Sigmoid colon (tissue), 4 donors: ENCODE results near the gene UCHL3.

ENCODE experiments used
- EP300 ChIP-seq, 4 donors: sonication (generic); formaldehyde crosslinking; IDR thresholded peaks; one replicate each; pipeline ENCODE4 v1.6.1; 2017; ENCODE audit warnings: antibody characterized with exemption in 4 of 4
- POLR2A ChIP-seq, 2 donors: fragments of 450-650 bp; IDR thresholded peaks; one replicate each; pipeline ENCODE4 v1.6.1; 2016; ENCODE audit warnings: antibody characterized with exemption in 2 of 2, mild to moderate bottlenecking in 2 of 2, moderate library complexity in 2 of 2
- TF ChIP-seq, protein P1 (sequence below), 4 experiments: fragments of 450-650 bp in 3 of 4; fragments of 200-600 bp in 1 of 4; IDR thresholded peaks; one replicate each; pipeline ENCODE4 v1.5.1; 2016 to 2019; ENCODE audit warnings: antibody characterized with exemption in 4 of 4, mild to moderate bottlenecking in 3 of 4, moderate library complexity in 2 of 4

DNA sequence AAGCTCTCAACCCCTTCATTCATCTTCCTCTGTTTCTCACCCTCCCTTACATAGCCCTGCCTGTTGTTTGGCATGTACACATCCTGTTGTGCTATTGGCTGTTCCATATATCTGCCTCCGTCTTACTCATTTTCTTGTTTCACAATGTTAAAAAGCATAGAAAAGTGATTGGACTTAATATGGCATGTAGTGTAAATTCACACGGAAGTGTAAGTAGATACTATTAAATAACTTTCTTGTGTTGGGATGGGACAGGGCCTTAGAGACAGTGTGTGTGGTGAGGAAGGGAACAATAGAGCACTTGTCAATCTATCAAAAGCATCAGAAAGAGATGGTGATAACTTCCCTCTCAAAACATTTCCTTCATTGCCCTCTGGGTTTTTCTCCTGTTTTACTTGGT is 98.9 kb downstream of the UCHL3 start:
- TF ChIP-seq, protein P1, sequence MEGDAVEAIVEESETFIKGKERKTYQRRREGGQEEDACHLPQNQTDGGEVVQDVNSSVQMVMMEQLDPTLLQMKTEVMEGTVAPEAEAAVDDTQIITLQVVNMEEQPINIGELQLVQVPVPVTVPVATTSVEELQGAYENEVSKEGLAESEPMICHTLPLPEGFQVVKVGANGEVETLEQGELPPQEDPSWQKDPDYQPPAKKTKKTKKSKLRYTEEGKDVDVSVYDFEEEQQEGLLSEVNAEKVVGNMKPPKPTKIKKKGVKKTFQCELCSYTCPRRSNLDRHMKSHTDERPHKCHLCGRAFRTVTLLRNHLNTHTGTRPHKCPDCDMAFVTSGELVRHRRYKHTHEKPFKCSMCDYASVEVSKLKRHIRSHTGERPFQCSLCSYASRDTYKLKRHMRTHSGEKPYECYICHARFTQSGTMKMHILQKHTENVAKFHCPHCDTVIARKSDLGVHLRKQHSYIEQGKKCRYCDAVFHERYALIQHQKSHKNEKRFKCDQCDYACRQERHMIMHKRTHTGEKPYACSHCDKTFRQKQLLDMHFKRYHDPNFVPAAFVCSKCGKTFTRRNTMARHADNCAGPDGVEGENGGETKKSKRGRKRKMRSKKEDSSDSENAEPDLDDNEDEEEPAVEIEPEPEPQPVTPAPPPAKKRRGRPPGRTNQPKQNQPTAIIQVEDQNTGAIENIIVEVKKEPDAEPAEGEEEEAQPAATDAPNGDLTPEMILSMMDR (IDR thresholded peaks at IDR 0.05), result no peak
- no peak for TF ChIP-seq POLR2A (IDR thresholded peaks at IDR 0.05)
- no peak for TF ChIP-seq EP300 (IDR thresholded peaks at IDR 0.05)
